ENCODE measurements around the gene PRKCQ.

PRKCQ gene

GRCh38 chr10:6579904-6580278 lies at the start of gene PRKCQ:
PRKCQ (minus strand) TSS chr10:6580276; CDS start chr10:6515135, 65,141 bp downstream.
- DNase-seq, result peak; percentile 32

DNA sequence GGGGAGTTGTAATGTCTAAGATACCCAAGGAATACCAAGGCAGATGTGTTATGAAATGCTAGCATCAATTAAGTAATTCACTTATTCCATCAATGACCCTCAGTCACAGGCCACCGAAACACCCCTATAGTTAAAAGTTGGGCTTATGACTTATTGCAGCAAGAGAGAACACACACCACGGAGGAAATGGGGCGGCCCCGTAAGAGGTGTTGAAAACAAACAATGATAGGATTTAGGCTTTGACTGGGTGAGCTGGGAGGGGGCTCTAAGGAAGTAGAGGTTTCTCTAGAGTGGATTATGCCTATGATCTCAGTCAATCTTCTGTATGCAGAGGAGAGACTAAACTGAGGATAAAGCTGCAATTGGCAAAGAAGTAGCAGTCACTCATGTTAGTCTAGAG lies 45.4 kb upstream of the PRKCQ start:
- DNase-seq, result no peak

- DNase-seq, result no peak
Observed at GRCh38 chr10:6624392-6624791, 44.3 kb upstream of the PRKCQ start.

DNA sequence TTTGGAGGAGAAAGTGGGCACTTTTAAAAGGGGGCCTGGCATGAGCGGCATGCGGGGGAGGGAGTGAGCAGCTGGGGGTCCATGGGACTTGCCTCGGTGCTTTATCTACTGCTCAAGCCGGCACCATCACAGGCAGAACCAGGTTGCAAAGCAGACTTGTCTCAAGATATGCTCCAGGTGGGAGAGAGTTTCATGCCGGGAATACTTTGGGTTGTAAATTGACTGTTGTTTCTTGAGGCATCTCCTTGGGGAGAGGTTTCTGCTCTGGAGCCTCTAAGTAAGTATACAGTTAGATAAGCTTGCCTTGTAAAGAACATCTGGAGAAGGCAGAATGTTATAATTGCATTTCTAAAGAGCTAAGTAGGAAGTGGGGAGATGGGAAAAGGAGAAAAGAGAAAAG lies 42.8 kb upstream of the PRKCQ start:
- DNase-seq, result no peak

GRCh38 chr10:6621536-6621935 lies 41.5 kb upstream of the PRKCQ start:
- DNase-seq, result peak; percentile 27

DNA sequence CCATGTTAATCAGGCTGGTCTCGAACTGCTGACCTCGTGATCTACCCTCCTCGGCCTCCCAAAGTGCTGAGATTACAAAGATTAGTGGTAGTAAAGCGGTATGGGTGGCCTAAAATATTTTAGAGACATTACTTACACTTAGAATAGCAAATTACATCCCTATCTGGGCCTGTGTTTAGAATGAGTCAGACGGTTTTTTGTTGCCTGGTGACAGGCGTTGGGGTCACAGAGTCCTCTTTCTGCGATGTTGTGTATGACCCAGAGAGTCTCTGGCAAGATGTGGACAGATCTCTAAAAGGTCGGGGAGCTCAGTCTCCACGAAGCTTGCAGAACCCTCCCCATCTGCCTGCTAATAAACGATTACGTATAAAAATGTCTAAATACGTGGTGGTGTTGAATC lies 39.6 kb upstream of the PRKCQ start:
- DNase-seq, result no peak

DNA sequence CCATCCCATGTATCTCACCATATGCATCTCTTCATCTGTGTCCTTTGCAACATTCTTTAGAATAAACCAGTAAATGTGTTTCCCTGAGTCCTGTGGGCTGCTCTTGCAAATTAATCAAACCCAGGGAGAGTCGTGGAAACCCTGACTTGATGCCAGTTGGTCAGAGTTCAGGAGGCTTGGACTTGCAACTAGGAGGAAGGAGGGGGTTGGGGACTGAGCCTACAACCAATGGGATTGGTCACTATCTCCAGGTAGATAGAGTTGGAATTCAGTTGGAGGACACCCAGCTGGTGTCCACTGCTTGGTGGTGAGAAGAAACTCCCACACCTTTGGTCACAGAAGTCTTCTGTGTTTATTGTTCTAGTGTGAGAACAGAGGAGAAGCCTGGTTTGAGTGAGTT lies 38.3 kb upstream of the PRKCQ start:
- DNase-seq, result no peak

GRCh38 chr10:6617309-6618076 lies 37.4 kb upstream of the PRKCQ start:
- DNase-seq, result no peak

- DNase-seq, result no peak
Observed at GRCh38 chr10:6615971-6616370, 35.9 kb upstream of the PRKCQ start.

DNA sequence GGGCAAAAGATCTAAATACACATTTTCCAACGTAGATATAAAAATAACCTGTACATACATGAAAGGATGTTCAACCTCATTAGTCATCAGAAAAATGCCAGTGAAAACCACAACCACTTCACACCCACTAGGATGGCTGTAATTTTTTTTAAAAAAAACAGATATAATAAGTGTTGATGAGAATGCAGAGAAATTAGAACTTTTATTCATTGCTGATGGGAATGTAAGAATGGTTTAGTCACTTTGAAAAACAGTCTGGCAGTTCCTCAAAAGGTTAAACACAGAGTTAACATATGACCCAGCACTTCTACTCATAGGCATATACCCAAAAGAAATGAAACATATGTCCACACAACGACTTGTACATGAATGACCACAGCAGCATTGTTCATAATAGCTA lies 32.3 kb upstream of the PRKCQ start:
- DNase-seq, result no peak

- no peak for DNase-seq
Observed at GRCh38 chr10:6610647-6611046, 30.6 kb upstream of the PRKCQ start.

- no peak for DNase-seq
Observed at GRCh38 chr10:6609625-6610024, 29.5 kb upstream of the PRKCQ start.

DNA sequence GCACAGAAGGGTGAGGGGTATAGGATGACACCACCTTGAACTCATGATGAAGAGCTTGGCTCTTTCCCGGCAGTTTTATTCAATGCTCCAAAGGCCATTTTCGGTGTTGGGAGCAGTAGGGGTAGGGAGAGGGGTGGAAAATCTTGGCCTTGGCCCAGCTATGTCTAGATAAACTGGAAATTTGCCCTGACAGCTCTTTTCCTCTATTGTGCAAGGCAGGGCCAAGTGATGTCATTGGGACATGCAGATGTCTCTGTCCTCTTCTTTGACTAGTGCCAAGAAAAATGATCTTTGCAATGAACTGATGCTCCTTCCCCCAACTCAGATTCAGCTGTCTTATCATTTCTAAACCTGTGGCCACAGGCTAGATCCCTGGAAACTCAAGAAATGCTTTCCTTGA lies 27.7 kb upstream of the PRKCQ start:
- no peak for DNase-seq

- DNase-seq, result no peak
Observed at GRCh38 chr10:6607182-6607581, 27.1 kb upstream of the PRKCQ start.

- DNase-seq, result no peak
Observed at GRCh38 chr10:6603142-6604125, 23.4 kb upstream of the PRKCQ start.

DNA sequence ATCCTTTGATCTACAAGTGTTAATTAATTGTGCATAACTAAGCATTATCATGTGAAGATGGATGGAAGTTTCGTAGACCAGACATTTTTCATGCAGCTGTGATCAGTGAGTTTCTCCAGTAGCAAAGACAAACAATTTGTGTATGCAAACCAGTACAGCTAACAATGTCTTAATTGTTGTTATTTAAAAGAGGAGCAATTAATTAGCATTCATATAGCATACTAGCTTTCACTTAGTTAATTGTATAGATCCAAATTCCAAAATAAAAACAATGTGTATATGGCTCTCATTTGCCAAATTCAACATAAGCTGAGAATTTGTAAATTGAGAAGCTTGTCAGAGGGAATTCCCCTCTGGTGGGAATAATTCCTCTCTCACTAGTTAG lies 22.6 kb upstream of the PRKCQ start:
- no peak for DNase-seq

- no peak for DNase-seq
Observed at GRCh38 chr10:6602026-6602699, 22.1 kb upstream of the PRKCQ start.

DNA sequence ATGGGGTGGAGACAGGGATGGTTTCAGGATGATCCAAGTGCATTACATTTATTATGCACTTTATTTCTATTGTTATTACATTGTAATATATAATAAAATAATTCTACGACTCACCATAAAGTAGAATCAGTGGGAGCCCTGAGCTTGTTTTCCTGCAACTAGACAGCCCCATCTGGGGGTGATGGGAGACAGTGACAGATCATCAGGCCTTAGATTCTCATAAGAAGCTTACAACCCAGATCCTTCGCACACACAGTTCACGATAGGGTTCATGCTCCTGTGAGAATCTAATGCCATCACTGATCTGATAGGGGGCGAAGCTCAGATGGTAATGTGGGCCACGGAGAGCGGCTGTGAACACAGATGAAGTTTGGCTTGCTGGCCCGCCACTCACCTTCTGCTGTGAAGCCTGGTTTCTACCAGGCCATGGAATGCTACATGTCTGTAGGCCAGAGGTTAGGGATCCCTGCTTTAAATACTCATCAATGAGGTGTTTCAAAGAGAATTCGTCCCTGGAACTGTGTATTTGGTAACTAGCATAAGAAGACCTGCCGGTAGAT lies 21.2 kb upstream of the PRKCQ start:
- DNase-seq, result no peak

DNA sequence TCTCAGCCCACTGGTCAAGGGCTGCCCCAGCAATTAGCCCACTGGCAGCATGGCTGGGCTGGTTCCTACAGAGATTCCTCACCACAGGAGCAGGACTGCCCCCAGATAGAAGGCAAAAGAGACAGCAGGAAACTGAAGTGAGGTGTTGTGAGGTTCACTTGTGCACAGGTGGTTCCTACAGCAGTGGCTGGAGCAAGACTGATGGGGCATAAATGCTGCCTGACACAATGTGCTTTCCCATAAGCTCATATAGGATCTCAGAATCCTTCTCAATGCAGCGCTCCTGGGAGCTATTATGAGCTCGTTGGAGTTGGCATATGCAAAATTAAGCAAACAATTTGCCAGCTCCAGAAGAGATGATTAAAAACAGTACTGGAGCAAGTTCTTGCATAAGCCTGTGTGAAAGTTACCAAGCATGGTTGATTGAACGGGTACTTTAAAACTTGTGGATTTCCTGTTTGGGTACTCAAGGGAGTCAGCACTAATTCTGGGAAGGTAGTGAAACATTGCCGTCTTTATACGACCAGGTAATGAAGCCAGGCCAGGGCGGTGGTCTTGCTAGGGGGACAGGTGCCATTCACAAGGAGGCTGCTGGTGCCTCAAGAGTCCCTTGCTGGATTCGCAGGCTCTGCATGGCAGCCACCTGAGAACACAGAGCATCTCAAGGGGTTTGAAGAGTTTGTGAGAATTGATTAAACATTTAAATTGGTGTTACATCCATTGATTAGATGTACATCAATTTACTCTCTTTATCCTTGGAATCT lies 20.3 kb upstream of the PRKCQ start:
- DNase-seq, result no peak

- no peak for DNase-seq
Observed at GRCh38 chr10:6598679-6599078, 18.6 kb upstream of the PRKCQ start.

DNA sequence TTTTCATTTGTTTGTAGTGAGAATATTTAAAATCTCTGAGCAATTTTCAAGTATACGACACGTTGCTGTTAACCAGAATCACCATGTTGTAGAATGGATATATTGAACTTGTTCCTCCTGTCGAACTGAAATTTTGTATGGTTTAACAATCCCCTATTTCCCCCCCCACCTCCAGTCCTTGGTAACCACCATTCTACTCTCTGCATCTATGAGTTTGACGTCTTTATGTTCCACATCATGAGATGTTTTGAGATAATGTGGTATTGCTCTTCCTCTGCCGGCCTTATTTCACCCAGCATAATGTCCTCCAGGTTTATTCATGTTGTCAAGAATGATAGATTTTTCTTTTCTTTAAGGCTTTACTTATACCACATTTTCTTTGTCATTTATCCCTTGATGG lies 17.4 kb upstream of the PRKCQ start:
- no peak for DNase-seq

GRCh38 chr10:6595499-6595898 lies 15.4 kb upstream of the PRKCQ start:
- no peak for DNase-seq

Data from fibroblast of skin of right quadriceps (primary cell).